GM11168 (cell line): ENCODE measurements around the gene NPIPA1.
"Not testable (repeated sequence)": the region's sequence is repeated elsewhere in the genome, so short reads cannot be mapped to it uniquely, and the experiment has no call there.

Experiments
- in situ Hi-C: fragments of 300-500 bp; cut with MboI; formaldehyde crosslinking; loops from one replicate; pipeline ENCODE4 v1.12.0; 2022; ENCODE audit warnings: low sequenced_read_pairs; ENCODE audit not compliant: unreplicated experiment

NPIPA1 gene

GRCh38 chr16:14937143-14937542 lies at the start of gene NPIPA1:
TSS of gene NPIPA1 (plus strand) at chr16:14937443. CDS start at chr16:14937443, 0 bp downstream.
- in situ Hi-C loops: not testable (repeated sequence)

- in situ Hi-C loops: not testable (repeated sequence)
These were observed 45.1 kb upstream of the NPIPA1 start for GRCh38 chr16:14892111-14892510.

DNA sequence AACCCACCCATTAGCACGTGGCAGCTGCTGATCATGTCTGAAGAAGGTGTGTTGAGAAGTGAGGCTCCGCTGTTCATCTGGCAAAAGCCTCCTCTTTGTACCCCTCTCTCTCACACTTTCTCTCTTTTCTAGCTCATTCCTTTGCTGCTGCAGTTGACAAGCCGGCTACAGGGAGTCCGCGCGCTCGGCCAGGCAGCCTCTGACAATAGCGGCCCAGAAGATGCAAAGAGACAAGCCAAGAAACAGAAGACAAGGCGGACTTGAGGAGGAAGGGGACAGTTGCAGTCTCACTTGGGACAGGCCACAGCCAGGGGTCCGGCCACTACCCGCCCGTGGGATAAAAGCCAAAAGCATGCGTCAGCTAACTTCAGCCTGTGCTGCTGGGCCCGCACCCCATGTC lies 41.9 kb upstream of the NPIPA1 start:
- in situ Hi-C loops: not testable (repeated sequence)

DNA sequence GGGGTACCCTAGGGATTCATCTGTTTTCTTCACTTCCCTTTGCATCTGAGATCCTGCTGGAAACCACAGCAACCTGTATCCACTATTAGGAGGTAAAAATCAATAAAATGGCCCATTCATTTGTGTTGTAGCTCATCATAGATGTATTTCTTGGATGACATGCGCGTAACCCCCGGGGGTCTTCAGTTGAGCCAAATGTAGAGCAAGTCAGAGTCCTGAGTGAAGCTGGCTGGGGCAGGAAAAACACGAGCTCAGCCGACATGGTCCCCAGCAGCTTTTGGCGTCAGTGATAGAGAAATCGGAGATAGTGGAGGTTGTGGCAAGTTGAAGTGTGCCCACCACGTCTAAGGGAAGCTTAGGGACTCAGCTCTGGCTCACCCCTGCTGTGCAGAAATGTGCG lies 41.2 kb upstream of the NPIPA1 start:
- in situ Hi-C loops: not testable (repeated sequence)

GRCh38 chr16:14897006-14897664 lies 40.1 kb upstream of the NPIPA1 start:
- in situ Hi-C loops: not testable (repeated sequence)

DNA sequence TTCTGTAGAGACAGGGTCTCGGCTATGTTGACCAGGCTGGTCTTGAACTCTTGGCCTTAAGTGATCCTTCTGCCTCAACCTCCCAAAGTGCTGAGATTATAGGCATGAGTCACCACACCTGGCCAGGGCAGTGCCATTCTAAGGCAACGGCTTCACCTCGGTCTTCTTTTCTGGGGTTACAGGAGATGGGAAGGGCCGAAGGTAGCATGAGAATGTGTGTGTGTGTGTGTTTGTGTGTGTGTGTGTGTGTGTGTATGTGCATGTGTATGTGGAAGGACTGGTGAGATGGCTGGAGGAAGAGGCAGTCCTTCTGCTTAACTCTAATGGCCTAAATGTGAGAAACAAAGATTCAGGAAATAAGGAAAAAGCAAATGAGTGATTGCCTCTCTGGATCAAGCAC lies 39.1 kb upstream of the NPIPA1 start:
- in situ Hi-C loops: not testable (repeated sequence)

DNA sequence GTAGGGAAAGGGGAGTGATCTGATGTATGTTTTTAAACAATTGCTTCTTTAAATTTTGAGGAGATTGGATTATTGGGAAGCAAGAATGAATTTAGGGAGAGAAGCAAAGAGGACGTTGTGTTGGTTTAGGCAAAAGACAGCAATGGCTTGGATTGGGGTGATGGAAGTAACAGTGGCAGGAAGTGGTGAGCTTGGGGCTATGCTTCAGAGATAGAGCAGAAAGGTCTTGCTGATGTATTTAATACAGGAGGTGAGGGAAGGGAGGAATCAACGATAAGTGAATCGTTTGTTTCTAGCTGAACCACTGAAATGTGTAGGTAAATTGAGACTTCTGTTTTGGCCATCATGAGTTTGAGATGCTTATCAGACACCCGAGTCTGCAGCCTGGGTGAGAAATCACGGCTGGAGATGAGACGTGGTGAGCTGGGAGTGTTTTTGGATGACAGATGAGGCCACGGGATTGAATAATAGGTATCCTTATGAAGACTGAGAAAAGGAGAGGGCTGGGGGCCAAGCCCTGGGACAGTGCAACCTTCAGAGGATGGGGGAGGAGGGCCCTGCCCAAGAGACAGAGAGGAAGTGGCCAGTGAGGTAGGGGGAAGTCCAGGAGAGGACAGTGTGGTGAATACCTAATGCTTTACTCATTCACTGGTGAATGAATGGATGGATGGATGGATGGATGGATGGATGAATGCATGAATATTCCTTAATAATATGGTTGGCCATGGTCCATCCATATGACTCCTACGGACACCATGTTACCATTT lies 33.9 kb upstream of the NPIPA1 start:
- in situ Hi-C loops: not testable (repeated sequence)

- in situ Hi-C loops: not testable (repeated sequence)
These were observed 27.5 kb upstream of the NPIPA1 start for GRCh38 chr16:14909744-14910143.

GRCh38 chr16:14910833-14911629 lies 26.2 kb upstream of the NPIPA1 start:
- in situ Hi-C loops: not testable (repeated sequence)

DNA sequence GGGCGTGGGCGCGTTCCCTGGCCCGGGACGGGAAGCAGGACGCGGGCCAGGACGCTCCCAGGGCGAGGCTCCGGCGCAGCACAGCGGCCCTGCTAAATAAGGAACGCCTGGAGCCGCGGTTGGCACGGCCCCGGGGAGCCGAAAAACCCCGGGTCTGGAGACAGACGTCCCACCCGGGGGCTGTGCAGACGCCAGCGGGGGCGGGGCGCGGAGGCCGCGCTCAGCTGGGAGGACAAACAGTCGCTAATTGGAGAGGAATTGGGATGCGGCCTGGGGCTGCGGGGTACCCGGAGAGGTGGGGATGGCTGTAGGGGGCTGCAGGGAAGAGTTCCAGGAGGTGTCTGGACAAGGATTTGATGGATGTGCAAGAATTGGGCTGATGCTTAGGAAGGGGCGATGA lies 25.3 kb upstream of the NPIPA1 start:
- in situ Hi-C loops: not testable (repeated sequence)

GRCh38 chr16:14912588-14912987 lies 24.7 kb upstream of the NPIPA1 start:
- in situ Hi-C loops: not testable (repeated sequence)

DNA sequence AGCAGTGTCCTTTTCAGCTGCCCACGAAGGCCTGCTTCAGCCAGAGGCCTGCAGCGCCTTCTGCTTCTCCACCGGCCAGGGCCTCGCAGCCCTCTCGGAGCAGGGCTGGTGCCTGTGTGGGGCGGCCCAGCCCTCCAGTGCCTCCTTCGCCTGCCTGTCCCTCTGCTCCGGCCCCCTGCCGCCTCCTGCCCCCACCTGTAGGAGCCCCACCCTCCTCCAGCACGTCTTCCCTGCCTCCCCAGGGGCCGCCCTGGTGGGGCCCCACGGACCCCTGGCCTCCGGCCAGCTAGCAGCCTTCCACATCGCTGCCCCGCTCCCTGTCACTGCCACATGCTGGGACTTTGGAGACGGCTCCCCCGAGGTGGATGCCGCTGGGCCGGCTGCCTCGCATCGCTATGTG lies 18.7 kb upstream of the NPIPA1 start:
- in situ Hi-C loops: not testable (repeated sequence)

DNA sequence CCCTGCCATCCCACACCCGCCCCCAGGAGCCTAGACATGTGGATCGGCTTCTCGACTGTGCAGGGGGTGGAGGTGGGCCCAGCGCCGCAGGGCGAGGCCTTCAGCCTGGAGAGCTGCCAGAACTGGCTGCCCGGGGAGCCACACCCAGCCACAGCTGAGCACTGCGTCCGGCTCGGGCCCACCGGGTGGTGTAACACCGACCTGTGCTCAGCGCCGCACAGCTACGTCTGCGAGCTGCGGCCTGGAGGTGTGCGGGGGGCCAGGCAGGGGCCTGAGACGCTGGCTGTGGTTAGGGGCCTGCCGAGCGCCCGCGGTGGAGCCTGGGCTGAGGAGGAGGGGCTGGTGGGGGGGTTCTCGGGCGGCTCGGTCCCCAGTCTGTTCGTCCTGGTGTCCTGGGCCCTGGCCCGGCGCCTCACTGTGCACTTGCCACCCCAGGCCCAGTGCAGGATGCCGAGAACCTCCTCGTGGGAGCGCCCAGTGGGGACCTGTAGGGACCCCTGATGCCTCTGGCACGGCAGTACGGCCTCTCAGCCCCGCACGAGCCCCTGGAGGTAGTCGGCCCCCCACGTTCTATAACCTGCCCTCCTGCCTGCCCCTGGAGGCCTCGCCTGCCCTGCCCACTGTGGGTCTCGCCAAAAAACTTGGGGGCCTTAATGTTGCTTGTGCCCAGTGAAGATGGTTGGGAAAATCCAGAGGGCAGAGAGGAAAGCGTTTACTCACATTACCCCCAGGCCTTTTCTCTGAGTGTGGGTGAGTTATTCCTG lies 17.2 kb upstream of the NPIPA1 start:
- in situ Hi-C loops: not testable (repeated sequence)

DNA sequence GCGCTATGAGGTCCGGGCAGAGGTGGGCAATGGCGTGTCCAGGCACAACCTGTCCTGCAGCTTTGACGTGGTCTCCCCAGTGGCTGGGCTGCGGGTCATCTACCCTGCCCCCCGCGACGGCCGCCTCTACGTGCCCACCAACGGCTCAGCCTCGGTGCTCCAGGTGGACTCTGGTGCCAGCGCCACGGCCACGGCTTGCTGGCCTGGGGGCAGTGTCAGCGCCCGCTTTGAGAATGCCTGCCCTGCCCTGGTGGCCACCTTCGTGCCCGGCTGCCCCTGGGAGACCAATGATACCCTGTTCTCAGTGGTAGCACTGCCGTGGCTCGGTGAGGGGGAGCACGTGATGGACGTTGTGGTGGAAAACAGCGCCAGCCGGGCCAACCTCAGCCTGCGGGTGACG lies 15.0 kb upstream of the NPIPA1 start:
- in situ Hi-C loops: not testable (repeated sequence)

DNA sequence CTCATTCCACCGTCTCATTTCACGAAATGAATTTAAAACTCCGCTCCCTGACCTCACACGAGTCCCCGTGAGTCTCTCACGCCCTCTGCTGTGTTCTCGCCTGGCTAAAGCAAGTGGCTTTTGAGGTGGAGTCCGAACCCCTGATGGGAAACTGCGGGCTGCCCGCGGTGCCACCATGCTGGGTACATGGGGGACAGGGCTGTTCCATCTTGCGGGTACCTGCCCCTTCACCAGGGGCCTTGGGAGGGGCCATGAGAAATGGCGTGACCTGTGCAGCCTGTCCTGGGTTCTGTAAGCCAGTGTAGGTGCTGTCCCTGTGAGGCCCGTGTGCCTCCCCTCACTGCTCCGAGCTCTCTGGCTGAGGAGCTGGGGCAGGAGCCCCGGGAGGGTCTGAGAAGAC lies 14.3 kb upstream of the NPIPA1 start:
- in situ Hi-C loops: not testable (repeated sequence)

DNA sequence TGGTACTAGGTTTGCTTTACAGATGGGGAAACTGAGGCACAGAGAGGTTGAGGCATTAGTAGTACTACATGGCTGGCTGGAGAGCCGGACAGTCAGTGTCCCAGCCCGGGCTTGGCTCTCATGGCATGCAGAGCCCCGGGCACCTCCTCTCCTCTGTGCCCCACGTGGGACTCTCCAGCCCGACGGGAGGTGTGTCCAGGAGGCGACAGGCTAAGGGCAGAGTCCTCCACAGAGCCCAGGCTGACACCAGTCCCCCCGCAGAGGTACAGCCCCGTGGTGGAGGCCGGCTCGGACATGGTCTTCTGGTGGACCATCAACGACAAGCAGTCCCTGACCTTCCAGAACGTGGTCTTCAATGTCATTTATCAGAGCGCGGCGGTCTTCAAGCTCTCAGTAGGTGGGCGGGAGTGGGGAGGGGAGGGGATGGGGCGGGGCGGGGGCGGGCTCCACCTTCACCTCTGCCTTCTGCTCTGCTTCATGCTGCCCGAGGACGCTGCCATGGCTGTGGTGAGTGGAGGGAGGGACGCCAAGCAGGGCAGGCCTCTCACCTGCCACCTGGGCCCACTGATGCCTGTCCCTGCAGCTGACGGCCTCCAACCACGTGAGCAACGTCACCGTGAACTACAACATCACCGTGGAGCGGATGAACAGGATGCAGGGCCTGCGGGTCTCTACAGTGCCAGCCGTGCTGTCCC lies 13.7 kb upstream of the NPIPA1 start:
- in situ Hi-C loops: not testable (repeated sequence)

- in situ Hi-C loops: not testable (repeated sequence)
These were observed 12.9 kb upstream of the NPIPA1 start for GRCh38 chr16:14924359-14924758.

DNA sequence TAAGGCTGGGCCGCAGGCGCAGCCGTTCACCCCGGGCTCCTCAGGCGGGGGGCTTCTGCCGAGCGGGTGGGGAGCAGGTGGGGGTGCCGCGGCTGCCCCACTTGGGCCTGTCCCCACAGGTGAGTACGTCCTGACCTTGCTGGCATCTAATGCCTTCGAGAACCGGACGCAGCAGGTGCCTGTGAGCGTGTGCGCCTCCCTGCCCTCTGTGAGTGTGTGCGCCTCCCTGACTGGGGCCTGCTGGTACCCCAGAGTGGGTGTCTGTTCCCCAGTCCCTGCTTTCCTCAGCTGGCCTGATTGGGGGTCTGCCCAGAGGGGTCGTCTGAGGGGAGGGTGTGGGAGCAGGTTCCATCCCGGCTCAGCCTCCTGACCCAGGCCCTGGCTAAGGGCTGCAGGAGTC lies 12.3 kb upstream of the NPIPA1 start:
- in situ Hi-C loops: not testable (repeated sequence)

- in situ Hi-C loops: not testable (repeated sequence)
These were observed 9.1 kb upstream of the NPIPA1 start for GRCh38 chr16:14928064-14928714.
